PC-9 (cell line): ENCODE results near the gene SLC36A3.

ENCODE experiments used
- EZH2 ChIP-seq: fragments of 200-600 bp; sonication (generic); IDR thresholded peaks from 2 replicates; pipeline ENCODE4 v1.8.0; 2017; ENCODE audit warnings: antibody characterized with exemption, low read depth
- TF ChIP-seq, protein P1 (sequence below): fragments of 200-600 bp; sonication (generic); conservative IDR thresholded peaks from 2 replicates; pipeline ENCODE4 v1.6.1; 2017; ENCODE audit warnings: mixed run types, antibody characterized with exemption, mild to moderate bottlenecking, moderate library complexity

DNA sequence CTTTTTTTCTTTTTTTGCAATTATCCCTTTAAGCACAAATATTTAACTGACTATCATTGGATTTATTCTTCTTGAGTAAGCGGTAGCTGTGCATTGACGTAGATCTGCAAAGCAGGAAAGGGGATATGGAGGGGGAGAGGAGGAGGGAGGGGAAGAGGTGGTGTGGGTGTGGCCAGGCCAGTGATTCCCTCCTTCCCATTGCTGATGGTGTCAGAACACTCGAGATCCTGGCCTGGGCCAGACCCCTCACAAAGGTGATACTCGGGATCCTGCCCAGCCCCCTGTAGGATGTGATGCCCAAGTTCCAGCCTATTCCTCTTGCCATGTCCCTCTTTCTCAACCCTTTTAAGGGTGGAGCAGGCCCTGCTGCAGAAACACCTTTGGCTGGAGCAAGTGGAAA, 9.9 kb downstream of the SLC36A3 start:
- TF ChIP-seq, protein P1, sequence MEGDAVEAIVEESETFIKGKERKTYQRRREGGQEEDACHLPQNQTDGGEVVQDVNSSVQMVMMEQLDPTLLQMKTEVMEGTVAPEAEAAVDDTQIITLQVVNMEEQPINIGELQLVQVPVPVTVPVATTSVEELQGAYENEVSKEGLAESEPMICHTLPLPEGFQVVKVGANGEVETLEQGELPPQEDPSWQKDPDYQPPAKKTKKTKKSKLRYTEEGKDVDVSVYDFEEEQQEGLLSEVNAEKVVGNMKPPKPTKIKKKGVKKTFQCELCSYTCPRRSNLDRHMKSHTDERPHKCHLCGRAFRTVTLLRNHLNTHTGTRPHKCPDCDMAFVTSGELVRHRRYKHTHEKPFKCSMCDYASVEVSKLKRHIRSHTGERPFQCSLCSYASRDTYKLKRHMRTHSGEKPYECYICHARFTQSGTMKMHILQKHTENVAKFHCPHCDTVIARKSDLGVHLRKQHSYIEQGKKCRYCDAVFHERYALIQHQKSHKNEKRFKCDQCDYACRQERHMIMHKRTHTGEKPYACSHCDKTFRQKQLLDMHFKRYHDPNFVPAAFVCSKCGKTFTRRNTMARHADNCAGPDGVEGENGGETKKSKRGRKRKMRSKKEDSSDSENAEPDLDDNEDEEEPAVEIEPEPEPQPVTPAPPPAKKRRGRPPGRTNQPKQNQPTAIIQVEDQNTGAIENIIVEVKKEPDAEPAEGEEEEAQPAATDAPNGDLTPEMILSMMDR, result no peak
- no peak for TF ChIP-seq EZH2
